Body of pancreas (tissue), 4 donors: Measurements from ENCODE around the gene TRIM56. TPM values are rescaled to one million over a fixed set of nuclear protein-coding genes. Genes with fewer than 3 reads are reported as not detected.
A peak's percentile ranks its signal among the peaks of the same experiment; 100 is the strongest.
"Not testable (repeated sequence)": the region's sequence is repeated elsewhere in the genome, so short reads cannot be mapped to it uniquely, and the experiment has no call there.

Experiments used
- ATAC-seq: fragments of 150-250 bp; one replicate; pipeline ENCODE4 v1.9.1; 2016
- DNase-seq, 4 donors: peaks; one replicate each; pipeline ENCODE4 v3.0.0-alpha.2; 2019
- H3K27ac ChIP-seq, 4 donors: fragments of 200-600 bp; sonication (generic); 1 replicate in 3 of 4; 2 replicates in 1 of 4; pipeline versions ENCODE4 v1.5.1 to v1.6.1; 2016 to 2019; ENCODE audit warnings: mild to moderate bottlenecking in 1 of 4, mixed read lengths in 1 of 4, moderate library complexity in 1 of 4
- H3K27me3 ChIP-seq, 2 donors: fragments of 200-600 bp; sonication (generic); one replicate each; pipeline ENCODE4 v1.6.0; 2016; ENCODE audit warnings: mild to moderate bottlenecking in 1 of 2
- H3K36me3 ChIP-seq, 2 donors: fragments of 200-600 bp; sonication (generic); replicated peaks in 1 of 2; 2 replicates each; pipeline ENCODE4 v1.5.1; 2016; ENCODE audit warnings: low read depth in 2 of 2; ENCODE audit not compliant: insufficient read depth in 1 of 2
- H3K4me1 ChIP-seq: fragments of 200-600 bp; sonication (generic); one replicate; pipeline ENCODE4 v1.6.0; 2016
- H3K4me3 ChIP-seq, 2 donors: fragments of 200-600 bp; sonication (generic); 1 replicate in 1 of 2; 2 replicates in 1 of 2; pipeline ENCODE4 v1.5.1; 2016 to 2019
- H3K9me3 ChIP-seq, 3 donors: fragments of 200-600 bp; sonication (generic); 1 replicate in 2 of 3; 2 replicates in 1 of 3; pipeline ENCODE4 v1.5.1; 2016
- CTCF ChIP-seq, 7 experiments: fragments of 450-650 bp in 4 of 7; fragments of 200-600 bp in 3 of 7; sonication (generic) in 3 of 7; IDR thresholded peaks; one replicate each; pipeline ENCODE4 v1.5.1; 2016 to 2019; ENCODE audit warnings: antibody characterized with exemption in 7 of 7
- POLR2A ChIP-seq, 3 donors: fragments of 450-650 bp; IDR thresholded peaks; one replicate each; pipeline ENCODE4 v1.6.1; 2016; ENCODE audit warnings: antibody characterized with exemption in 3 of 3, mild to moderate bottlenecking in 2 of 3
- WGBS, 2 donors: methylation state at CpG; one replicate each; pipeline ENCODE4 v1.1.5; 2017; 5-methylcytosine and 5-hydroxymethylcytosine counted together
- intact Hi-C: fragments of 100-400 bp; cut with DNase I; formaldehyde crosslinking; loops from one replicate; pipeline ENCODE4 v1.15.1; 2023
- total RNA-seq, 2 donors: library from RNA; depleted of rRNA; stranded (reverse); fragments of >200 nt; gene quantifications; one replicate each; pipeline ENCODE4 v1.1.0, GENCODE V29; 2016

The TRIM56 gene
- total RNA-seq = 10 to 100 TPM; 13.5 to 19.4 TPM

- H3K27ac ChIP-seq = peak within 1 kb of the TSS; percentile 92 to 97 (median 94)
- H3K9me3 ChIP-seq = no peaks in the 10 kb centered on the region
- ATAC-seq = peak; percentile 95
- intact Hi-C loops = no loop called here
- peak; percentile 91 to 96 (median 95) for DNase-seq
- TF ChIP-seq CTCF (IDR thresholded peaks at IDR 0.05) (no peak), POLR2A (IDR thresholded peaks at IDR 0.05) (peak in 2 of 3 donors; percentile 71 to 76)
- peak within 1 kb of the TSS; percentile 55 to 89 for H3K4me3 ChIP-seq
- H3K4me1 ChIP-seq = peaks cover 29% of the 10 kb centered on the region
- H3K27me3 ChIP-seq = no peaks in the 10 kb centered on the region
- H3K36me3 ChIP-seq = peaks cover 0 to 4% of the 10 kb centered on the region in 2 donors
- WGBS, 2 donors = 0 to 1% methylated on average over 22 to 26 of the region's 26 CpGs
Observed at GRCh38 chr7:101085162-101085964, at the start of gene TRIM56. TRIM56 (plus strand) TSS chr7:101085481; CDS start chr7:101087313, 1,832 bp downstream.

- WGBS, 2 donors = 40 to 45% methylated on average over 4 of the region's 4 CpGs
- intact Hi-C loops = no loop called here
- no peaks in the 10 kb centered on the region for H3K9me3 ChIP-seq
- no peak overlapping the region for H3K4me3 ChIP-seq
- no peak for ATAC-seq
- no peak for DNase-seq
- no peak overlapping the region for H3K27ac ChIP-seq
- H3K36me3 ChIP-seq = no peaks in the 10 kb centered on the region
- TF ChIP-seq CTCF (IDR thresholded peaks at IDR 0.05) = no peak
- TF ChIP-seq POLR2A (IDR thresholded peaks at IDR 0.05) = no peak
- H3K4me1 ChIP-seq = no peaks in the 10 kb centered on the region
- H3K27me3 ChIP-seq = no peaks in the 10 kb centered on the region
Observed at GRCh38 chr7:101035941-101036340, 49.3 kb upstream of the TRIM56 start.

- H3K4me1 ChIP-seq, H3K27me3 ChIP-seq, H3K36me3 ChIP-seq, H3K27ac ChIP-seq, H3K4me3 ChIP-seq, ATAC-seq, intact Hi-C loops, H3K9me3 ChIP-seq, DNase-seq: not testable (repeated sequence)
- WGBS, 2 donors = 58 to 69% methylated on average over 6 of the region's 6 CpGs
Observed at GRCh38 chr7:101041283-101041682, 44.0 kb upstream of the TRIM56 start.

- no peaks in the 10 kb centered on the region for H3K9me3 ChIP-seq
- H3K4me3 ChIP-seq = no peak overlapping the region
- peak; percentile 42 for ATAC-seq
- TF ChIP-seq CTCF (IDR thresholded peaks at IDR 0.05) (no peak), POLR2A (IDR thresholded peaks at IDR 0.05) (no peak)
- no peak overlapping the region for H3K27ac ChIP-seq
- DNase-seq = peak; percentile 44 to 64 (median 56)
- H3K4me1 ChIP-seq = no peaks in the 10 kb centered on the region
- intact Hi-C loops = no loop called here
- H3K27me3 ChIP-seq = peaks cover 0 to 9% of the 10 kb centered on the region in 2 donors
- WGBS, 2 donors = 18 to 19% methylated on average over 9 of the region's 9 CpGs
- no peaks in the 10 kb centered on the region for H3K36me3 ChIP-seq
Observed at GRCh38 chr7:101058355-101058754, 26.9 kb upstream of the TRIM56 start.

GRCh38 chr7:101059620-101059942, 25.7 kb upstream of the TRIM56 start:
- DNase-seq (no peak), ATAC-seq (no peak)
- no peaks in the 10 kb centered on the region for H3K9me3 ChIP-seq
- H3K4me1 ChIP-seq = no peaks in the 10 kb centered on the region
- H3K27ac ChIP-seq = no peak overlapping the region
- TF ChIP-seq POLR2A (IDR thresholded peaks at IDR 0.05) (no peak), CTCF (IDR thresholded peaks at IDR 0.05) (no peak)
- WGBS, 2 donors = 22 to 29% methylated on average over 9 of the region's 9 CpGs
- peaks cover 0 to 9% of the 10 kb centered on the region in 2 donors for H3K27me3 ChIP-seq
- H3K4me3 ChIP-seq = no peak overlapping the region
- intact Hi-C loops = no loop called here
- no peaks in the 10 kb centered on the region for H3K36me3 ChIP-seq
